Upper lobe of left lung (tissue), 6 donors: Measurements from ENCODE around the gene SFT2D3. TPM values are rescaled to one million over a fixed set of nuclear protein-coding genes. Genes with fewer than 3 reads are reported as not detected.

ENCODE experiments used
- ATAC-seq, 2 donors: fragments of 200-7000 bp; cut with Tn5 transposase; one replicate each; pipeline ENCODE4 v1.9.1; 2022; ENCODE audit warnings: mild to moderate bottlenecking in 2 of 2, moderate library complexity in 2 of 2; ENCODE audit not compliant: low FRiP score in 2 of 2
- DNase-seq, 2 donors: peaks; one replicate each; pipeline ENCODE4 v3.0.0-alpha.2; 2019 to 2020
- H3K27ac ChIP-seq, 4 donors: fragments of 200-600 bp; sonication (generic); one replicate each; pipeline ENCODE4 v1.5.1; 2016 to 2019
- H3K27me3 ChIP-seq, 4 donors: fragments of 200-600 bp; sonication (generic); one replicate each; pipeline ENCODE4 v1.5.1; 2017 to 2019
- H3K36me3 ChIP-seq, 4 donors: fragments of 200-600 bp; sonication (generic); one replicate each; pipeline ENCODE4 v1.5.1; 2016 to 2019
- H3K4me1 ChIP-seq, 4 donors: fragments of 200-600 bp; sonication (generic); one replicate each; pipeline ENCODE4 v1.5.1; 2018 to 2019
- H3K4me3 ChIP-seq, 4 donors: fragments of 200-600 bp; sonication (generic); one replicate each; pipeline ENCODE4 v1.5.1; 2017 to 2019; ENCODE audit warnings: mild to moderate bottlenecking in 2 of 4, moderate library complexity in 1 of 4
- H3K9me3 ChIP-seq, 4 donors: fragments of 200-600 bp; sonication (generic); one replicate each; pipeline ENCODE4 v1.5.1; 2018 to 2019
- CTCF ChIP-seq, 6 experiments: fragments of 450-650 bp in 4 of 6; fragments of 200-600 bp in 2 of 6; sonication (generic) in 2 of 6; IDR thresholded peaks; one replicate each; pipeline ENCODE4 v1.5.1; 2016 to 2019; ENCODE audit warnings: antibody characterized with exemption in 6 of 6
- EP300 ChIP-seq, 4 donors: sonication (generic); formaldehyde crosslinking; IDR thresholded peaks; one replicate each; pipeline ENCODE4 v1.5.1; 2017; ENCODE audit warnings: antibody characterized with exemption in 4 of 4, control low read depth in 2 of 4
- POLR2A ChIP-seq, 4 donors: fragments of 450-650 bp; IDR thresholded peaks; one replicate each; pipeline ENCODE4 v1.5.1; 2016 to 2017; ENCODE audit warnings: antibody characterized with exemption in 4 of 4, mild to moderate bottlenecking in 2 of 4
- POLR2AphosphoS5 ChIP-seq, 2 donors: sonication (generic); formaldehyde crosslinking; IDR thresholded peaks; one replicate each; pipeline ENCODE4 v1.5.1; 2017; ENCODE audit warnings: antibody characterized with exemption in 2 of 2
- WGBS, 2 donors: methylation state at CpG; one replicate each; pipeline ENCODE4 v1.1.5; 2017 to 2018; 5-methylcytosine and 5-hydroxymethylcytosine counted together
- total RNA-seq, 6 donors: library from RNA; depleted of rRNA in 4 of 6; stranded (reverse); fragments of >200 nt in 4 of 6; gene quantifications; one replicate each; pipeline versions ENCODE4 v1.1.0 to v1.2.1, GENCODE V29; 2016 to 2021
- donor health status: DM: no; HTN: no; CAD: no; lungs with moderate emphysema.
- donor health status: DM: no; HTN: yes; CAD: no; lungs with severe emphysema.

Gene SFT2D3
- total RNA-seq, 6 donors from 2014 or later = 6.4 to 13.1 (median 9.1) TPM

DNA sequence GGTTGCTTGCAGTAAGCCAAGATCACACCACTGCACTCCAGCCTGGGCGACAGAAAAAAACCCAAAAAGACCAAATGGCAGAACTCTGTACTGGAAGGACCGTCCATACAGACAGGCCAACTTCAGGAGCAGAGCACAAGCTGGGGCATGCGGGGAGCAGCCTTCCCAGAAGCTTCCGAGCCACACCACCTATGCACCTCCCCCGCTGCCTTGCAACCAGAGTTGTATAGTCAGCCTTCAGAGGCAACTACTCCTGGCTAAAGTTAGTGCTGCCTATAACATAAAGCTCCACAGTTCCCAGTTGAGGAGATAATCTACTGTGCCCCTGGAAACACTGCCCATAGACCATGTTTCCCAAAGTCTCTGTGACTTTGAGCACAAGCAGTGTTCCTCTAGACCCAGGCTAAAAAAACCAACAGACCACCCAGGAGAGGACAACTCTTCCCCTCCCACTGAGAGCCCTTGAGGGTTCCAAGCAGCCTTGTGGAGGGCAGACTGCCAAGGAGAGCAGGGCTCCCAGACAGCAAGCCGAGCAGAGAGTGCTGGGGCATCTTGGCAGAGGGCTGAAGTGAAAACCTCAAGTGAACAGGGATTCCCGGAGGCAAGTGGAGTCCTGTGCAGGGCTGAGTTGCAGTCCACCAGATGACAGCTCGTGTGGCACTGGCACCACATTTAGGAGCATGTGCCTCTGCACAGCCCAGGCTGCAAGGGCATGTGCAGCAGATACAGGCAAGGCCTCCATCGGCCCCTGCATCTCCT is 6.8 kb downstream of the SFT2D3 start:
- no peak for TF ChIP-seq EP300 (IDR thresholded peaks at IDR 0.05)
- TF ChIP-seq POLR2A (IDR thresholded peaks at IDR 0.05) = no peak
- TF ChIP-seq POLR2AphosphoS5 (IDR thresholded peaks at IDR 0.05) = no peak
- H3K4me1 ChIP-seq = peaks cover 23 to 43% (median 38%) of the 10 kb centered on the region in 4 donors
- no peak overlapping the region for H3K27ac ChIP-seq
- H3K36me3 ChIP-seq = peaks cover 9 to 51% (median 23%) of the 10 kb centered on the region in 4 donors
- no peaks in the 10 kb centered on the region for H3K9me3 ChIP-seq
- DNase-seq = peak in 1 of 2 donors; percentile 46
- 86% methylated on average over 8 to 9 of the region's 9 CpGs for WGBS, 2 donors
- H3K4me3 ChIP-seq = no peak overlapping the region
- H3K27me3 ChIP-seq = no peaks in the 10 kb centered on the region
- peak in 1 of 2 donors; percentile 13 for ATAC-seq

- Histone ChIP-seq H3K9me3 (no peaks in the 10 kb centered on the region), H3K27me3 (no peaks in the 10 kb centered on the region), H3K36me3 (peaks cover 9 to 59% (median 23%) of the 10 kb centered on the region in 4 donors), H3K4me3 (no peak overlapping the region), H3K27ac (no peak overlapping the region), H3K4me1 (peaks cover 10 to 30% (median 25%) of the 10 kb centered on the region in 4 donors)
- WGBS, 2 donors = 81 to 86% methylated on average over 13 of the region's 13 CpGs
- no peak for ATAC-seq
- no peak for DNase-seq
- TF ChIP-seq POLR2A (IDR thresholded peaks at IDR 0.05) (no peak), POLR2AphosphoS5 (IDR thresholded peaks at IDR 0.05) (no peak), CTCF (IDR thresholded peaks at IDR 0.05) (no peak), EP300 (IDR thresholded peaks at IDR 0.05) (no peak)
These were observed 8.0 kb downstream of the SFT2D3 start for GRCh38 chr2:127709336-127709735.

- DNase-seq = no peak
- Histone ChIP-seq H3K36me3 (peaks cover 9 to 60% (median 29%) of the 10 kb centered on the region in 4 donors), H3K27me3 (no peaks in the 10 kb centered on the region), H3K27ac (no peak overlapping the region), H3K9me3 (no peaks in the 10 kb centered on the region), H3K4me3 (no peak overlapping the region), H3K4me1 (peaks cover 0 to 6% (median 5%) of the 10 kb centered on the region in 4 donors)
- ATAC-seq = no peak
- WGBS, 2 donors = 74 to 87% methylated on average over 2 of the region's 2 CpGs
- TF ChIP-seq POLR2AphosphoS5 (IDR thresholded peaks at IDR 0.05) (no peak), POLR2A (IDR thresholded peaks at IDR 0.05) (no peak), CTCF (IDR thresholded peaks at IDR 0.05) (no peak), EP300 (IDR thresholded peaks at IDR 0.05) (no peak)
These were observed 11.7 kb downstream of the SFT2D3 start for GRCh38 chr2:127712999-127713398.

- no peak overlapping the region for H3K4me3 ChIP-seq
- no peak overlapping the region for H3K27ac ChIP-seq
- H3K4me1 ChIP-seq = peaks cover 0 to under 1% (median 0%) of the 10 kb centered on the region in 4 donors
- ATAC-seq (peak in 1 of 2 donors; percentile 41), DNase-seq (peak in 1 of 2 donors; percentile 48)
- H3K27me3 ChIP-seq = no peaks in the 10 kb centered on the region
- no peak for TF ChIP-seq CTCF (IDR thresholded peaks at IDR 0.05)
- TF ChIP-seq POLR2AphosphoS5 (IDR thresholded peaks at IDR 0.05) = no peak
- no peak for TF ChIP-seq POLR2A (IDR thresholded peaks at IDR 0.05)
- TF ChIP-seq EP300 (IDR thresholded peaks at IDR 0.05) = no peak
- no peaks in the 10 kb centered on the region for H3K9me3 ChIP-seq
- peaks cover 6 to 60% (median 26%) of the 10 kb centered on the region in 4 donors for H3K36me3 ChIP-seq
- WGBS, 2 donors = 95 to 97% methylated on average over 23 to 25 of the region's 25 CpGs
These were observed 12.3 kb downstream of the SFT2D3 start for GRCh38 chr2:127713562-127713961.

- DNase-seq (no peak), ATAC-seq (no peak)
- Histone ChIP-seq H3K4me1 (no peaks in the 10 kb centered on the region), H3K27me3 (no peaks in the 10 kb centered on the region), H3K4me3 (no peak overlapping the region), H3K9me3 (no peaks in the 10 kb centered on the region), H3K27ac (no peak overlapping the region), H3K36me3 (peaks cover 17 to 65% (median 36%) of the 10 kb centered on the region in 4 donors)
- TF ChIP-seq POLR2A (IDR thresholded peaks at IDR 0.05) (no peak), CTCF (IDR thresholded peaks at IDR 0.05) (no peak), POLR2AphosphoS5 (IDR thresholded peaks at IDR 0.05) (no peak), EP300 (IDR thresholded peaks at IDR 0.05) (no peak)
- 90 to 92% methylated on average over 14 of the region's 14 CpGs for WGBS, 2 donors
These were observed 14.6 kb downstream of the SFT2D3 start for GRCh38 chr2:127715778-127716449.
